GF-D8 (cell line): Measurements from ENCODE around the gene CASS4.

Experiments used
- DNase-seq: peaks from one replicate; lab custom pipeline; 2025; lab: John Stamatoyannopoulos, UW

CASS4 gene

GRCh38 chr20:56445130-56445529 lies 33.1 kb downstream of the CASS4 start:
- no peak for DNase-seq

GRCh38 chr20:56445540-56445939 lies 33.5 kb downstream of the CASS4 start:
- DNase-seq, result no peak

GRCh38 chr20:56447227-56447626 lies 35.2 kb downstream of the CASS4 start:
- DNase-seq, result no peak

GRCh38 chr20:56449459-56449858 lies 37.4 kb downstream of the CASS4 start:
- DNase-seq, result no peak

GRCh38 chr20:56451056-56451765 lies 39.2 kb downstream of the CASS4 start:
- peak; percentile 4 for DNase-seq

- peak; percentile 16 for DNase-seq
Measured at GRCh38 chr20:56453352-56453751, 41.3 kb downstream of the CASS4 start.

GRCh38 chr20:56454754-56455153 lies 42.7 kb downstream of the CASS4 start:
- no peak for DNase-seq

GRCh38 chr20:56458206-56458821 lies 46.3 kb downstream of the CASS4 start:
- DNase-seq, result no peak

- no peak for DNase-seq
Measured at GRCh38 chr20:56460459-56460858, 48.4 kb downstream of the CASS4 start.

GRCh38 chr20:56461576-56461975 lies 49.5 kb downstream of the CASS4 start:
- DNase-seq, result no peak

GRCh38 chr20:56463428-56463827 lies 51.4 kb downstream of the CASS4 start:
- peak; percentile 57 for DNase-seq

GRCh38 chr20:56465997-56466396 lies 53.9 kb downstream of the CASS4 start:
- peak; percentile 68 for DNase-seq

- no peak for DNase-seq
Measured at GRCh38 chr20:56467968-56468315, 55.9 kb downstream of the CASS4 start.

- peak; percentile 71 for DNase-seq
Measured at GRCh38 chr20:56468316-56469076, 56.4 kb downstream of the CASS4 start, which contains the start of gene RTF2. Gene RTF2, plus strand, starts transcription at chr20:56468627. Its CDS starts 71 bp downstream, at chr20:56468698.

GRCh38 chr20:56469077-56469449 lies 57.0 kb downstream of the CASS4 start:
- DNase-seq, result peak; percentile 2

- peak; percentile 42 for DNase-seq
Measured at GRCh38 chr20:56483970-56484369, 71.9 kb downstream of the CASS4 start.

- peak; percentile 46 for DNase-seq
Measured at GRCh38 chr20:56487216-56487615, 75.2 kb downstream of the CASS4 start.

GRCh38 chr20:56488566-56488965 lies 76.5 kb downstream of the CASS4 start:
- DNase-seq, result no peak

- no peak for DNase-seq
Measured at GRCh38 chr20:56501116-56501515, 89.1 kb downstream of the CASS4 start.

- DNase-seq, result no peak
Measured at GRCh38 chr20:56503916-56504315, 91.9 kb downstream of the CASS4 start.

- DNase-seq, result no peak
Measured at GRCh38 chr20:56504373-56505005, 92.4 kb downstream of the CASS4 start.

- no peak for DNase-seq
Measured at GRCh38 chr20:56506103-56506502, 94.0 kb downstream of the CASS4 start.
